Measurements from ENCODE around the gene ENTPD2. TPM values are rescaled to one million over a fixed set of nuclear protein-coding genes. Genes with fewer than 3 reads are reported as not detected.
A peak's percentile ranks its signal among the peaks of the same experiment; 100 is the strongest.
"Not testable (repeated sequence)": the region's sequence is repeated elsewhere in the genome, so short reads cannot be mapped to it uniquely, and the experiment has no call there.

The ENTPD2 gene
- total RNA-seq, 2 experiments from 2014 or later: 0.15 to 0.40 TPM

DNA sequence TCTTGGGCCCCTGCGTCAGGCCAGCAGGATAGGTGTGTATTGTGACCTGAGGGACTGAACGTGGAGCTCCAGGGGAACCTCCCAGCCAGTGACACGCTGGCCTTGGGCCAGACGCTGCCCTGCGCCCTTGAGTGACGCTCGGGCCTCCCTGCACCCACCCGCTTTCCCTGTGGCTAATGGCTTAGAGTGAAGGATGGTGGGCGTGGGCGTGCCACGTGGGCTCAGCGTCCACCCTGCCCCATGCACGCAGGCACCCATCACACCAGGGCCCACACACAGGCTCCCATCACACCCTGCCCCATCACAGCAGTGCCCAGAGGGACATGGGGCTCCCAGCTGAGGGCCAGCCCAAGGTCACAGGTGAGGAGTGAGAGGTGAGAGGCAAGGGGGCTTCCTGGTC, 16.8 kb downstream of the ENTPD2 start:
- CTCF ChIA-PET: interaction anchor here (1.2 to 9.9 kb wide), 5 partner anchors 8 to 150 kb away, joined by 3 to 149 read pairs (median 12); partner anchors contain the start of genes C8G, FBXW5, NPDC1 and TRAF2
- peaks cover 3% of the 10 kb centered on the region for H3K36me3 Mint-ChIP-seq (ENCODE audit: low read depth)
- H3K9me3 Mint-ChIP-seq: no peaks in the 10 kb centered on the region
- H3K27ac Mint-ChIP-seq: no peak overlapping the region
- peaks cover 35% of the 10 kb centered on the region for H3K4me1 Mint-ChIP-seq
- DNase-seq: no peak
- POLR2A ChIA-PET: interaction anchor here (0.9 to 1.3 kb wide), 2 partner anchors 8 to 44 kb away, joined by 3 to 5 read pairs; partner anchors contain the start of gene ABCA2
- no peak overlapping the region for H3K4me3 Mint-ChIP-seq
- no peaks in the 10 kb centered on the region for H3K27me3 Mint-ChIP-seq

DNA sequence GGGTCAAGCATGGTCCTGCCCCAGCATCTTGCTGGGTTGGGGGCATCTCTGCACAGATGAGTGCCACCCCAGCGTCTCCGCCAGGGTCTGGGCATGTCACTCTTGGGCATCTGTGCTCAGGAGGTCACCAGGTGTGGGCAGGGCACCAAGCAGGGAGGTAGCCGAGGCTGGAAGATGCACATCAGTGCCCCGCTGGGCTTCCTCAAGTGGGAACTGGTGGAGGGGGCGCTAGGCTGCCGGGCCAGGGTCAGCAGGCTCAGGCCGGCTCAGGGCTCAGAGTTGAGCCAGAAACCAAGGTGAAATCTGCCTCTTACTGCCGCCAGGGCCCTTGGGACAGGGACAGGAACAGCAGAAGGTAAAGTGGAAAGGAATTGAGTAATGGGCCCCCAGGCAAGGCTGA, 17.9 kb downstream of the ENTPD2 start:
- ChIA-PET CTCF (interaction anchor here (0.7 to 9.9 kb wide), 38 partner anchors 8 to 307 kb away, joined by 3 to 149 read pairs (median 8); partner anchors contain the start of genes AJM1, C8G, CLIC3 and FBXW5), POLR2A (interaction anchor here (0.8 to 2.9 kb wide), 13 partner anchors 11 to 309 kb away, joined by 3 to 13 read pairs (median 5); partner anchors contain the start of genes AJM1, NPDC1, PAXX and RABL6)
- DNase-seq: no peak
- Mint-ChIP-seq H3K4me3 (no peak overlapping the region), H3K27ac (no peak overlapping the region), H3K36me3 (ENCODE audit: low read depth) (peaks cover 4% of the 10 kb centered on the region), H3K27me3 (no peaks in the 10 kb centered on the region), H3K4me1 (peaks cover 39% of the 10 kb centered on the region), H3K9me3 (no peaks in the 10 kb centered on the region)

DNA sequence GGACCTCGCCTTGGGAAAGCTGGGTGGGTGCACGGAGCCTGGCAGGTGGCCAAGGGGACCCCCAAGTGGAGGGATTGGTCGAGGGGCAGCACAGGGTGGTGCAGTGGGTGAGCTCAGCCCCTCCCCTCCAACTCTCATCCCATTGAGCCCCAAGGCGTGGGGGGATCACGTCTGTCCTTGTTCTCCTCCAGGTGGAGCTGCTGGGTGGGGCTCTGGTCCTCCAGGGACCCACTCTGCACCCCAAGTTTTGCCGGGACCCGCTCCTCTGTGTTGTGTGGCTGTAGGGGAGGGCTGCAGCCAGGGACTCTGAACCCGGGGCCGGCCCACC, 18.4 kb downstream of the ENTPD2 start:
- no peak for DNase-seq
- Mint-ChIP-seq H3K4me3 (peak overlapping the region; percentile 64), H3K27ac (peak overlapping the region; percentile 98), H3K27me3 (no peaks in the 10 kb centered on the region), H3K4me1 (peaks cover 44% of the 10 kb centered on the region), H3K9me3 (no peaks in the 10 kb centered on the region), H3K36me3 (ENCODE audit: low read depth) (peaks cover 8% of the 10 kb centered on the region)
- ChIA-PET CTCF (interaction anchor here (0.7 to 9.9 kb wide), 51 partner anchors 9 to 309 kb away, joined by 3 to 149 read pairs (median 6); partner anchors contain the start of genes AJM1, C8G, CLIC3 and FBXW5), POLR2A (interaction anchor here (0.7 to 2.9 kb wide), 27 partner anchors 9 to 308 kb away, joined by 3 to 13 read pairs (median 5); partner anchors contain the start of genes AJM1, CLIC3, FBXW5 and NPDC1)

DNA sequence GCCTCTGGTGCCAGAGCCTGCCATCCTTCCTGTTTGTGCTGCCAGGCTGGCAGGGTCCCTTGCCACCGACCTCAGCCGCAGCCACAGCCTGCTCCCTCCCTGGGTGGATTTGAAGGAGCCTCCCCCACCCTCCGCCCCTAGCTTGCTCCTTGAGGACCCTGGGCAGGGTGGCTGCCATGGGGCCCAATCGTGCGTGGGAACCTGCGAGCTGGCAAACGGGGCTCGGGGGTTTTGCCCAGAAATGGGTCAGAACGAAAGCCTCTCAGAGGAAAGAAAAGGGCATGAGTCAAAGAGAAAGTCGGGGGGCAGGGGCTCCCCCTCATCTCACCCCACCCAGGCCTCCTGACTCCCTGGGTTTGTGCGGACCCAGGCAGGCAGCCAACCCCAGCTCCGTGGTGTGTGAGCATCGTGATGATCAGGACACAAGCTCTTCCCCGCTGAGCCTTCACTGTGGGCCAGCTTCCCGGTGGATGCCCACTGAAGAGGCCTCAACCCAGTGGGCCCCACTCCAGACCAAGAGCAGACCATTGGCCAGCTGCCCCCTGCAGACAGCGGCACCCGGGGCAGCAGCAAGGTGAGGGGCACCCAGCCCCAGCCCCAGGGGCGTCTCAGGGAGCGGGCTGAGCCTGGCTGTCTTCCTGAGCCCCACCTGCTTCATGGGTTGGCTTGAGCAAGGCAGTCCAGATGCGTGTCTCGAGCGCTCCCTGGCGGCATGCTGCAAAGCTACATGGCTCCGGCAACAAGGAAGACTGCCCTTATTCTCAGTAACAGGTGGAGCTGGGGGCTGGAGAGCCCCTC, 19.0 kb downstream of the ENTPD2 start:
- ChIA-PET POLR2A (interaction anchor here (0.7 to 2.9 kb wide), 31 partner anchors 9 to 308 kb away, joined by 3 to 13 read pairs (median 5); partner anchors contain the start of genes AJM1, CLIC3, FBXW5 and NPDC1), CTCF (interaction anchor here (0.6 to 9.9 kb wide), 56 partner anchors 9 to 308 kb away, joined by 3 to 149 read pairs (median 5); partner anchors contain the start of genes AJM1, C8G, CLIC3 and FBXW5)
- Mint-ChIP-seq H3K27ac (peak overlapping the region; percentile 98), H3K4me3 (peak overlapping the region; percentile 64), H3K9me3 (no peaks in the 10 kb centered on the region), H3K36me3 (ENCODE audit: low read depth) (peaks cover 8% of the 10 kb centered on the region), H3K4me1 (peaks cover 50% of the 10 kb centered on the region), H3K27me3 (no peaks in the 10 kb centered on the region)
- DNase-seq: peak; percentile 90

DNA sequence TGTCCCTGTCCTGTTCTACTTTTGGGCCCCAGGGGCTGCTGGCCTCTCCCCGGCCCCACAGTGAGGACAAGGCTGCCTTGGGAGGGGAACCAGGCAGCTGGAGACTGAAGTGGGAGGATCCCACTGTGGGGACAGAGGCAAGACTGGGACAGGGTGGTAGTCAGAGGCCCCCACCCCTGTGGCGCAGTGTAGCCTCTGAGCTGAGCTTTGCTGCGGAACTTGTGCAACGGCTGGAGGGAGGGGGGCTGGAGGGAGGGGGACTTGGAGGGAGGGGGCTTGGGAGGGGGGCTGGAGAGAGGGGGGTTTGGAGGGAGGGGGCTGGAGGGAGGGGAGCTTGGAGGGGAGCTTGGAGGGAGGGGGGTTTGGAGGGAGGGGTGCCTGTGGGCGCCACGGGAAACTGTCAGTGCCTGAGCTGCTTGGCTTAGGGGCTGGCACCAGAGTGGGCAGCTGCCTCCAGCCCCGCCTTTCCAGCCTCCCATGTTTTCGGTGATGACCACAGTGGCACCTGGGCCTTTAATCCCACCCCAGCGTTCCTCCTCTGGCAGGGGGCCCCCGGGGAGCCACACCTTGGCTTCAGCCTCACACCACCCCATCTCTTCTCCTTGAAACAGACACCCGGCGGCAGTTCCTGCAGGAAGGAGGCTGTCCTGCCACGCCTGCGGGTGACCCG, 19.7 kb downstream of the ENTPD2 start:
- CTCF ChIA-PET: interaction anchor here (0.6 to 9.9 kb wide), 42 partner anchors 9 to 307 kb away, joined by 3 to 149 read pairs (median 8); partner anchors contain the start of genes AJM1, C8G, CLIC3 and FBXW5
- H3K36me3 Mint-ChIP-seq (ENCODE audit: low read depth): peaks cover 8% of the 10 kb centered on the region
- no peak for DNase-seq
- peaks cover 57% of the 10 kb centered on the region for H3K4me1 Mint-ChIP-seq
- H3K27me3 Mint-ChIP-seq: no peaks in the 10 kb centered on the region
- POLR2A ChIA-PET: interaction anchor here (0.7 to 2.9 kb wide), 24 partner anchors 9 to 247 kb away, joined by 3 to 13 read pairs (median 5); partner anchors contain the start of genes AJM1, CLIC3, FBXW5 and NPDC1
- peak overlapping the region; percentile 64 for H3K4me3 Mint-ChIP-seq
- H3K9me3 Mint-ChIP-seq: no peaks in the 10 kb centered on the region
- H3K27ac Mint-ChIP-seq: peak overlapping the region; percentile 98

DNA sequence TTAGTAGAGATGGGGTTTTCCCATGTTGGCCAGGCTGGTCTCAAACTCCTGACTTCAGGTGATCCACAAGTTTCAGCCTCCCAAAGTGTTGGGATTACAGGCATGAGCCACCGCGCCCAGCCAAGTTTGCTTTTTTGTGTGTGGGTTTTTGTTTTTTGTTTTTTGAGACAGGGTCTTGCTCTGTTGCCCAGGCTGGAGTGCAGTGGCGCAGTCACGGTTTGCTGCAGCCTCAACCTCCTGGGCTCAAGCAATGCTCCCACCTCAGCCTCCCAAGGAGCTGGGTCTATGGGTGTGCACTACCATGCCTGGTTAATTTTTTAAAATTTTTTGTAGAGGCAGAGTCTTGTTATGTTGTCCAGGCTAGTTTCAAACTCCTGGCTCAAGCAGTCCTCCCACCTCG, 20.4 kb downstream of the ENTPD2 start:
- H3K27me3 Mint-ChIP-seq: not testable (repeated sequence)

DNA sequence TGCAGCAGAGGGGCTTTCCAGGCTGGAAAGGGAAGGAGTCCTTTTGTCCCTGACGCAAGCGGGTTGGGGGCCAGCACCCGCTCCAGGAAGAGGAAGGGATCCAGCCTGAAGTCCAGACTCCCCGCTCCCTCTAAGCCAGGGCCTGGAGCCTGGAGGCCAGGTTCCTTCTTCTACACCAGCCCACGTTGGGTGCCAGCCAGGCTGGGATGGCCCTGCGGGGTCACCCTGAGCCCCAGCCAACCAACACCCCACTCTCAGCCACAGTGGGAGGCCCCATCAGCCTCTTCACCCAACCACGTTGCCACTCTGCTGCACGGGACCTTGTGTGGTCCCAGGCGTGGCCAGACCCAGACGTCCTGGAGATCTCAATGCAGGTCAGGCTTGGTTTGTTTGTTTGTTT, 21.0 kb downstream of the ENTPD2 start:
- H3K27ac Mint-ChIP-seq: peak overlapping the region; percentile 85
- H3K9me3 Mint-ChIP-seq: no peaks in the 10 kb centered on the region
- no peak for DNase-seq
- peaks cover 8% of the 10 kb centered on the region for H3K36me3 Mint-ChIP-seq (ENCODE audit: low read depth)
- ChIA-PET CTCF (interaction anchor here (1.5 to 9.9 kb wide), 5 partner anchors 14 to 306 kb away, joined by 4 to 149 read pairs (median 46); partner anchors contain the start of genes AJM1, C8G, FBXW5 and NPDC1), POLR2A (interaction anchor here (1.0 kb wide), 1 partner anchor 58 kb away, joined by 3 read pairs; no protein-coding TSS in a partner anchor)
- peaks cover 61% of the 10 kb centered on the region for H3K4me1 Mint-ChIP-seq
- peak overlapping the region; percentile 58 for H3K4me3 Mint-ChIP-seq
- no peaks in the 10 kb centered on the region for H3K27me3 Mint-ChIP-seq

More for the DNA sequence above, 20.4 kb downstream of the ENTPD2 start:
- Mint-ChIP-seq H3K4me1 (peaks cover 61% of the 10 kb centered on the region), H3K4me3 (peak overlapping the region; percentile 58), H3K27ac (peak overlapping the region; percentile 78)
- not testable (repeated sequence) for H3K9me3 Mint-ChIP-seq; H3K36me3 Mint-ChIP-seq (ENCODE audit: low read depth); DNase-seq
- POLR2A ChIA-PET: interaction anchor here (1.3 to 2.6 kb wide), 3 partner anchors 11 to 226 kb away, joined by 3 to 12 read pairs (median 11); partner anchors contain the start of genes RABL6 and TUBB4B
- CTCF ChIA-PET: interaction anchor here (2.0 to 9.9 kb wide), 6 partner anchors 13 to 243 kb away, joined by 6 to 149 read pairs (median 23); partner anchors contain the start of genes AJM1, C8G, FBXW5 and NPDC1

DNA sequence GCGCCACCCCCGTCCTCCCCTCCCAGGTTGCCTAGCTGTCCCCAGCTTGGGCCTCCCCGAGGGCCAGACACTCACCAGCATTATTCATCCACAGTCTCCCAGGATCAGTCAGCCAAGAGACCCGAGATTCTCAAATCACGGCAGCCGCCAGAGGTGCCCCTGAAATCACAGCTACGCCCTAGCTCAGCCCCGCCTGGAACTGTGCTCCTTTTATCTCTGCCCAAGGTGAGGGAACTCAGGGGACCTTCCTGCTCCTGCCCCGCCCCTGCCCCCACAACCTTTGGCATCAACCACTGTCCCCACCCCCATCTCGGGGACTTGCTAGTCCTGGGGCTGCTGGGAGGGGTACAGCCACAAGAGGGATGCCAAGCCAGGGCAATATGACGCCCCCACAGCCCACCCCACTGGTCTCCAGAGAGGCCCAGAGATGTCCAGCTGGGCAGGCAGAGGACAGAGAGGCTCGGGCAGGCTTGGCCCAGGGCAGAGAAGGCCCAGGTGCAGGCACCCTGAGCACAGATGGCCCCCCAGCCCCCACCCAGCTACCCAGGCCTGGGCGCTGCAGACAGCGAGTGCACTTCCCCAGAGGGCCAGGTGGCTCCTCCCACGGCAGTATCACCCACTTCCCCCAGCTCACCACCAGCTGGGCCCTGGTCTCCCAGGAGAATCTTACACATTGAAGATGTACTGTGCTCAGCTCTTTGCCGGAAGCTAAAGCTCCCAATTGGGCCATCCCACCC, 21.8 kb downstream of the ENTPD2 start, which contains the start of gene FUT7:
Gene FUT7 (minus strand): TSS at position 185 of the 737 bp plus-strand sequence. CDS start 97 bp downstream, at position 88.
- Mint-ChIP-seq H3K9me3 (no peaks in the 10 kb centered on the region), H3K27ac (peak within 1 kb of the TSS; percentile 91), H3K4me3 (peak within 1 kb of the TSS; percentile 76), H3K27me3 (no peaks in the 10 kb centered on the region), H3K36me3 (ENCODE audit: low read depth) (peaks cover 5% of the 10 kb centered on the region), H3K4me1 (peaks cover 64% of the 10 kb centered on the region)
- no peak for DNase-seq
- ChIA-PET CTCF (interaction anchor here (0.5 to 9.9 kb wide), 6 partner anchors 36 to 305 kb away, joined by 3 to 149 read pairs (median 5); partner anchors contain the start of genes AJM1, C8G, FBXW5 and SAPCD2), POLR2A (interaction anchor here (0.7 to 1.9 kb wide), 4 partner anchors 36 to 225 kb away, joined by 3 to 6 read pairs (median 3); partner anchors contain the start of genes CLIC3, RABL6 and TUBB4B)

DNA sequence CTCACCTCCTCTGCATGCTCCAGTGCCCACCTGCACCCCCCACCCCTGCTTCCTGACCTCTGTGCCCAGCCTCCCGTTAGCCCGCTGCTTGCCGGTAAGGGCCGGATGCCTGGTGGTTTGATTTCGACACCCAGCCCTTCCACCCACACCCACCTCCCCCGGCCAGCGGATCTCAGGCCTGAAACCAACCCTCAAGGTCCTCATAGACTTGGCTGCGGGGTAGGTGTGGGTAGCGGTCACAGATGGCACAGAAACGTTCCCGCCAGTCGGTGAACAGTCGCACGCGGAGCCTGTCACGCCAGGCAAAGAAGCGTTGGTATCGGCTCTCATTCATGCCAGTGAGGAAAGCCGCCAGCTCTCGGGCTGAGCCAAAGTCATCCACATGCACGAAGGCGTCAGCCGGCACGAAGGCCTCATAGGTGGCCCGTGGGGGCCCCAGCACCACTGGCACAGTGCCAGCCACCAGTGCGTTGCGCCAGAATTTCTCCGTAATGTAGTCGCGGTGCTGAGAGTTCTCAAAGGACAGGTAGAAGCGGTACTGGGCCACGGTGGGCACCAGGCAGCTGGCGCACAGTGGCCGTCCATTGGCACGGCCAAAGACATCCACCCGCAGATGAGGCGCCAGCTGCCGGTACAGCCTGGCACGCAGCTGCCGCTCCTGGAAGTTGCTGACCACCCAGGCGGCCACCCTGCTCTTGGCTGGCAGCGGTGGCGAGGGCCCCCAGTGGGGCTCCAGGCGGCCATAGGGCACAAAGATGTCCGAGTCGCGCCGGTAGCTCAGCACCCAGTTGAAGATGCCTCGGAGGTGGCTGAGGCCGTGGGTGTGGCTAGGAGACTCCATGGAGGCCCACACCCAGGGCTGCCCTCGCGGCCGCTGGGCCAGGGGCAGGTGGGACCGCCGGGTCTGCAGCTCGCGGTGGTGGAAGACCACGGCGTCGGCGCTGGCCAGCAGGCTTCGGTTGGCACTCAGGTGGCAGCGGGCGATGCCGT, 23.0 kb downstream of the ENTPD2 start:
- H3K27ac Mint-ChIP-seq: peak overlapping the region; percentile 91
- ChIA-PET POLR2A (interaction anchor here (1.2 to 2.9 kb wide), 7 partner anchors 14 to 224 kb away, joined by 3 to 15 read pairs (median 5); partner anchors contain the start of genes CLIC3, PAXX and RABL6), CTCF (interaction anchor here (1.2 to 9.9 kb wide), 13 partner anchors 11 to 244 kb away, joined by 3 to 149 read pairs (median 8); partner anchors contain the start of genes AJM1, C8G, CLIC3 and FBXW5)
- peak; percentile 69 for DNase-seq
- H3K9me3 Mint-ChIP-seq: no peaks in the 10 kb centered on the region
- peak overlapping the region; percentile 76 for H3K4me3 Mint-ChIP-seq
- H3K4me1 Mint-ChIP-seq: peaks cover 70% of the 10 kb centered on the region
- H3K36me3 Mint-ChIP-seq (ENCODE audit: low read depth): peaks cover 5% of the 10 kb centered on the region
- H3K27me3 Mint-ChIP-seq: no peaks in the 10 kb centered on the region

DNA sequence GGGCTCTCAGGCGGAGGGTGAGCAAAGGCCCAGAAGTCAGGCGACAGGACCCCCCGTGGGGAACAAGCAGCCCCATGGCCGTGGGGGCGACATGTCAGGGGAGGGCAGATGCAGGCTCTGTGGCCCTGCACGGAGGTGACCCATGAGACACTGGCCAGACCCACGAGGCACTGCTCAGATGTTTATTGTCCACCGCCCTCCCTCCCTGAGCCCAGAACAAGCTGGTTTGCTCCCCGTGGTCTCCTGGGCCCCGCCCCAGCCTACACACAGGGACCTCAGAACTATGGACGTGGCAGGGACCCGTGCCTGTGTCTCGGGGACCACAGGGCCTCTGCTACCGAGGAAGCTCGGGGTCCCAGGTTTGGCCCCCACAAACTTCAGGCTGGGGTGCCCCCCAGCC, 23.9 kb downstream of the ENTPD2 start:
- CTCF ChIA-PET: interaction anchor here (0.6 to 9.9 kb wide), 37 partner anchors 9 to 303 kb away, joined by 3 to 149 read pairs (median 7); partner anchors contain the start of genes AJM1, C8G, CLIC3 and FBXW5
- H3K4me3 Mint-ChIP-seq: peak overlapping the region; percentile 76
- peak overlapping the region; percentile 91 for H3K27ac Mint-ChIP-seq
- no peaks in the 10 kb centered on the region for H3K27me3 Mint-ChIP-seq
- peaks cover 5% of the 10 kb centered on the region for H3K36me3 Mint-ChIP-seq (ENCODE audit: low read depth)
- peaks cover 64% of the 10 kb centered on the region for H3K4me1 Mint-ChIP-seq
- POLR2A ChIA-PET: interaction anchor here (1.2 to 2.9 kb wide), 9 partner anchors 8 to 211 kb away, joined by 3 to 15 read pairs (median 5); partner anchors contain the start of genes CLIC3, PAXX and TUBB4B
- no peaks in the 10 kb centered on the region for H3K9me3 Mint-ChIP-seq
- no peak for DNase-seq

Data from activated CD4-positive, alpha-beta memory T cell treated with anti-CD3 and anti-CD28 coated beads, Interleukin-2, amount 10 ng/mL, durations not matched to agents 7 days and 5 days (primary cell).